ENCODE data around the gene MYO5A. TPM values are rescaled to one million over a fixed set of nuclear protein-coding genes. Genes with fewer than 3 reads are reported as not detected.

The MYO5A gene
- total and polyA plus RNA-seq, 2 donors (not counting 3 experiments of a cell fraction or from before 2014, with no cell fraction given), result 31.9 to 91.9 TPM

DNA sequence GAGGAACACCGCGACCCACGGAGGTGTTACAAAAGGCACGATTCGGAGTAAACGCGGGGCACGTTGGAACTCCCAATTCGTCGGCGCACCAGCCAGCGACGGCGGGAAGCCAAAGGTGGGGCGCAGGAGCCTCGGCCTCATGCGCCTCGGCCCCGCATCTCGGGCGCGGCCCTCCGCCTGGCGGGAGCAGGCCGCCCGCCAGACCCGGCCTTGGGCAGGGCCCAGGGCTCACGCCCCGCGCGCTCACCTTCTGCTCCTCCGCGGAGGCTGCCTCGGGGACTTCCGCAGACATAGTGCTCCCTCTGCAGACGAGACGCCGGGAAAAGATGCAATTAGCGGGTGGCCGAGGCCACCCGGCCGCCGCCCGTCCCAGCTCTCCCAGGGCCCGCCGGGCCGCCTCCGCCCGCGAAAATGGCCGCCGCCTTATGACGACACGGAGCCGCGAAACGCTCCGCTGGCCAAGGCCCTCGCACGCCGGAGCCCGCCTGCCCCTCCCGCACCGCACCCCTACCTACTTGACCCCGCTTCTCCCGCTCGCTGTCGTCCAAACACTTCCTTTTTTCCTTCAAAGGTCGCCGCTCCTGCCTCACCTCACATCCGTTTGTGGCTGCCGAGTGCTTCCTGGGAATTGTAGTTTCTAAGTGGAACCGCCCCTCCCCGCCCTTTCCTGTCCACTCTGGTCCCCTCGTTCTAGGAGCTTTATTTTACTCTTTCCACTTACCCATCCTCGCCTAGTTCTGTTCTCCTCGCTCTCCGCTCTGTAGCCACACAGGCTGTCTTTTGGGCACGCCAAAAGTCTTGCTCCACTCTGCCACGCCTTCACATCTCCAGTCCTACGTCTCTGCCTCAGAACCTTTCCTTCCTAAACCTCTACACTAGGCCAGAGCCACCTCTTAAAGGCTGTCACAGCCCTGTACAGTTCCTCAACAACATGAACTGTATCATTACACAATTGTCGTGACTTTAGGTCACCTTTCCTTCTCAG lies 40.2 kb upstream of the MYO5A start, which contains the start of gene ARPP19:
ARPP19 (minus strand) TSS at position 430 of the 985 bp plus-strand sequence; CDS start at position 292, 138 bp downstream.
- H3K9me1 ChIP-seq (replicated peaks; ENCODE audit: control insufficient read depth, extremely low read depth, insufficient read depth, low read length), result no peaks in the 10 kb centered on the region
- peak within 1 kb of the TSS; percentile 95 for H3K9ac ChIP-seq (replicated peaks; ENCODE audit: extremely low read depth, insufficient read depth, low read length)
- peak within 1 kb of the TSS; percentile 96 for H3K4me2 ChIP-seq (ENCODE audit: insufficient read depth, low read length)
- H3K4me1 ChIP-seq (ENCODE audit: control insufficient read depth, extremely low read depth, insufficient read depth, low read length), result peaks cover 24% of the 10 kb centered on the region
- FAIRE-seq, result peak; percentile 79
- H3K36me3 ChIP-seq (ENCODE audit: control insufficient read depth in 2 of 2, extremely low read depth in 1 of 2, insufficient read depth in 2 of 2, low read length in 2 of 2), result peaks cover 0 to 3% of the 10 kb centered on the region in 2 experiments
- TSS peak; percentile 86 for BruUV-seq (replicated peaks)
- H3K27me3 ChIP-seq (ENCODE audit: control insufficient read depth in 2 of 2, insufficient read depth in 2 of 2, low read length in 2 of 2), result no peaks in the 10 kb centered on the region
- DNase-seq (ENCODE audit: low read depth, low spot score), result peak; percentile 86
- intact Hi-C loops (cut with micrococcal nuclease) (loop anchor here (1.0 to 5.0 kb wide), 7 partner anchors 86 to 313 kb away; partner anchors contain the start of gene ATOSA), dilution Hi-C loops (cut with MboI; ENCODE audit: extremely low pct_ligation_motif_present, low sequenced_read_pairs) (no loop called here)
- ChIA-PET POLR2A (no interaction called here), CTCF (interaction anchor here (0.9 to 1.3 kb wide), 4 partner anchors 9 to 313 kb away, joined by 3 to 8 read pairs (median 4); no protein-coding TSS in a partner anchor)
- peaks cover 46% of the 10 kb centered on the region for H3K79me2 ChIP-seq (ENCODE audit: control insufficient read depth, insufficient read depth, low read length)
- peak within 1 kb of the TSS; percentile 80 for H3K27ac ChIP-seq (ENCODE audit: insufficient read depth, low read depth, low read length)
- TF ChIP-seq POLR2A (IDR thresholded peaks at IDR 0.05; ENCODE audit: low read depth, low read length) (peak; percentile 88), POLR2AphosphoS5 (IDR thresholded peaks at IDR 0.05; ENCODE audit: insufficient read depth, low read depth, low read length) (peak; percentile 83), GATA2 (IDR thresholded peaks at IDR 0.05; ENCODE audit: insufficient read depth, insufficient read length, low read depth, low read length) (no peak)
- TF ChIP-seq, protein P1, sequence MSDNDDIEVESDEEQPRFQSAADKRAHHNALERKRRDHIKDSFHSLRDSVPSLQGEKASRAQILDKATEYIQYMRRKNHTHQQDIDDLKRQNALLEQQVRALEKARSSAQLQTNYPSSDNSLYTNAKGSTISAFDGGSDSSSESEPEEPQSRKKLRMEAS (IDR thresholded peaks at IDR 0.05; ENCODE audit: insufficient read depth, insufficient read length), result peak; percentile 47
- H2AFZ ChIP-seq (ENCODE audit: low read depth, low read length), result peak within 1 kb of the TSS; percentile 99
- peak within 1 kb of the TSS; percentile 45 to 79 (median 75) for H3K4me3 ChIP-seq (replicated peaks in 1 of 3; ENCODE audit: insufficient read depth in 1 of 3, low read depth in 1 of 3, low read length in 3 of 3)
- H4K20me1 ChIP-seq (replicated peaks; ENCODE audit: control insufficient read depth, extremely low read depth, insufficient read depth, low read length), result peaks cover 3% of the 10 kb centered on the region
- no peaks in the 10 kb centered on the region for H3K9me3 ChIP-seq (replicated peaks; ENCODE audit: control insufficient read depth, insufficient read depth, low read length)

All from endothelial cell of umbilical vein (primary cell).